ENCODE results near the gene KRT86. TPM values are rescaled to one million over a fixed set of nuclear protein-coding genes. Genes with fewer than 3 reads are reported as not detected.

Gene KRT86
- polyA plus RNA-seq, 2 of the 4 experiments (the other 2 are of a cell fraction): 23.5 to 378 TPM

GRCh38 chr12:52247622-52248540, 26.6 kb upstream of the KRT86 start (continued):
- 0 out of 3 replicates have a peak, but pooled peaks have one; percentile 54 for TF ChIP-seq BCL3 (IDR thresholded peaks at IDR 0.05)
- TF ChIP-seq CBX2 (IDR thresholded peaks at IDR 0.05; ENCODE audit: borderline replicate concordance, low read depth): no peak
- TF ChIP-seq KDM1A (IDR thresholded peaks at IDR 0.05; ENCODE audit: low read depth): no peak
- TF ChIP-seq E2F6 (IDR thresholded peaks at IDR 0.05; ENCODE audit: borderline replicate concordance, low read depth): 0 out of 2 replicates have a peak, but pooled peaks have one; percentile 7
- TF ChIP-seq POLR2AphosphoS2 (conservative IDR thresholded peaks at IDR 0.05; ENCODE audit: low read length): peak; percentile 98
- TF ChIP-seq BHLHE40 (IDR thresholded peaks at IDR 0.05; ENCODE audit: low read depth, low read length): no peak
- no peak for TF ChIP-seq NR3C1 (IDR thresholded peaks at IDR 0.05)
- TF ChIP-seq EHMT2 (IDR thresholded peaks at IDR 0.05; ENCODE audit: low read depth): no peak
- TF ChIP-seq POLR2A (IDR thresholded peaks at IDR 0.05; ENCODE audit: low read length): no peak
- TF ChIP-seq JUNB (IDR thresholded peaks at IDR 0.05): no peak
- no peak for TF ChIP-seq RCOR1 (IDR thresholded peaks at IDR 0.05; ENCODE audit: low read depth, low read length)
- peak; percentile 52 to 76 for TF ChIP-seq JUN (IDR thresholded peaks at IDR 0.05)
- 0 out of 2 replicates have a peak, but pooled peaks have one; percentile 38 for TF ChIP-seq TFCP2L1 (CRISPR knock-in tag; IDR thresholded peaks at IDR 0.05)
- no peak; the same call in none of the 2 replicates for TF ChIP-seq RARB (CRISPR knock-in tag; IDR thresholded peaks at IDR 0.05)
- no peak for TF ChIP-seq HES2 (IDR thresholded peaks at IDR 0.05)

- peak in 1 of 2 experiments; percentile 71 for DNase-seq (ENCODE audit: low read depth in 1 of 2, low spot score in 1 of 2)
- H3K4me2 ChIP-seq: peak overlapping the region; percentile 99
- ATAC-seq: peak; percentile 0; a peak in 3 of 6 replicates
- WGBS (ENCODE audit: missing lambda C conversion rate): 61% methylated on average over 18 of the region's 18 CpGs
- CTCF ChIA-PET: interaction anchor here (0.6 to 14.8 kb wide), 13 partner anchors 14 to 631 kb away, joined by 3 to 321 read pairs (median 5); partner anchors contain the start of genes KRT7 and KRT86
- no peaks in the 10 kb centered on the region for H3K9me3 ChIP-seq
- H3K27ac ChIP-seq: peak overlapping the region; percentile 92 to 97
- H3K4me1 ChIP-seq: peaks cover 96% of the 10 kb centered on the region
- no peak overlapping the region for H3K4me3 ChIP-seq
- no peak for FAIRE-seq
- POLR2A ChIA-PET: interaction anchor here (0.7 to 18.5 kb wide), 11 partner anchors 13 to 631 kb away, joined by 3 to 383 read pairs (median 5); partner anchors contain the start of genes KRT7, KRT80 and KRT86
- TF ChIP-seq CBX2 (IDR thresholded peaks at IDR 0.05; ENCODE audit: borderline replicate concordance, low read depth): no peak
- peak; percentile 63 for TF ChIP-seq FOSB (CRISPR knock-in tag; IDR thresholded peaks at IDR 0.05)
- TF ChIP-seq NFE2L2 (conservative IDR thresholded peaks at IDR 0.05; ENCODE audit: low read length): no peak
- no peak for TF ChIP-seq KDM5A (IDR thresholded peaks at IDR 0.05)
- TF ChIP-seq RAD21 (conservative IDR thresholded peaks at IDR 0.05 in 1 of 2, IDR thresholded peaks at IDR 0.05 in 1 of 2): 0 out of 5 replicates have a peak, but pooled peaks of 1 of the 2 experiments have one; percentile 2
- TF ChIP-seq CHD4 (IDR thresholded peaks at IDR 0.05; ENCODE audit: borderline replicate concordance): no peak
- TF ChIP-seq MAX (IDR thresholded peaks at IDR 0.05): peak; percentile 54
- no peak for TF ChIP-seq ESRRA (IDR thresholded peaks at IDR 0.05; ENCODE audit: borderline replicate concordance, low read length)
- TF ChIP-seq RNF2 (IDR thresholded peaks at IDR 0.05; ENCODE audit: borderline replicate concordance, low read depth): no peak
- TF ChIP-seq EP300 (IDR thresholded peaks at IDR 0.05): no peak
- TF ChIP-seq JUN (IDR thresholded peaks at IDR 0.05): peak; percentile 45 to 69; a peak in 4 of 5 replicates
- no peak for TF ChIP-seq ZC3H11A (IDR thresholded peaks at IDR 0.05)
- peak; percentile 38 for TF ChIP-seq POLR2AphosphoS2 (conservative IDR thresholded peaks at IDR 0.05; ENCODE audit: low read length)
- no peak; the same call in 1 of the 2 replicates for TF ChIP-seq HOXA7 (CRISPR knock-in tag; IDR thresholded peaks at IDR 0.05)
- no peak for TF ChIP-seq ZFP36 (IDR thresholded peaks at IDR 0.05; ENCODE audit: borderline replicate concordance, partially characterized antibody)
- no peak for TF ChIP-seq RCOR1 (IDR thresholded peaks at IDR 0.05; ENCODE audit: low read depth, low read length)
- TF ChIP-seq EHMT2 (IDR thresholded peaks at IDR 0.05; ENCODE audit: low read depth): no peak
- no peak; the same call in 1 of the 2 replicates for TF ChIP-seq HEYL (CRISPR knock-in tag; IDR thresholded peaks at IDR 0.05)
- TF ChIP-seq USF2 (IDR thresholded peaks at IDR 0.05): 0 out of 2 replicates have a peak, but pooled peaks have one; percentile 6
- TF ChIP-seq TP53 (CRISPR knock-in tag; IDR thresholded peaks at IDR 0.05): peak; percentile 72
- TF ChIP-seq GATA3 (IDR thresholded peaks at IDR 0.05; ENCODE audit: borderline replicate concordance): peak; percentile 9
- no peak for TF ChIP-seq CHD2 (IDR thresholded peaks at IDR 0.05; ENCODE audit: low read length, partially characterized antibody)
- no peak for TF ChIP-seq RFX5 (IDR thresholded peaks at IDR 0.05)
These were observed 25.6 kb upstream of the KRT86 start for GRCh38 chr12:52248541-52249461.
